Measurements from ENCODE around the gene RRP1B.
A peak's percentile ranks its signal among the peaks of the same experiment; 100 is the strongest.
"Not testable (repeated sequence)": the region's sequence is repeated elsewhere in the genome, so short reads cannot be mapped to it uniquely, and the experiment has no call there.

Gene RRP1B

DNA sequence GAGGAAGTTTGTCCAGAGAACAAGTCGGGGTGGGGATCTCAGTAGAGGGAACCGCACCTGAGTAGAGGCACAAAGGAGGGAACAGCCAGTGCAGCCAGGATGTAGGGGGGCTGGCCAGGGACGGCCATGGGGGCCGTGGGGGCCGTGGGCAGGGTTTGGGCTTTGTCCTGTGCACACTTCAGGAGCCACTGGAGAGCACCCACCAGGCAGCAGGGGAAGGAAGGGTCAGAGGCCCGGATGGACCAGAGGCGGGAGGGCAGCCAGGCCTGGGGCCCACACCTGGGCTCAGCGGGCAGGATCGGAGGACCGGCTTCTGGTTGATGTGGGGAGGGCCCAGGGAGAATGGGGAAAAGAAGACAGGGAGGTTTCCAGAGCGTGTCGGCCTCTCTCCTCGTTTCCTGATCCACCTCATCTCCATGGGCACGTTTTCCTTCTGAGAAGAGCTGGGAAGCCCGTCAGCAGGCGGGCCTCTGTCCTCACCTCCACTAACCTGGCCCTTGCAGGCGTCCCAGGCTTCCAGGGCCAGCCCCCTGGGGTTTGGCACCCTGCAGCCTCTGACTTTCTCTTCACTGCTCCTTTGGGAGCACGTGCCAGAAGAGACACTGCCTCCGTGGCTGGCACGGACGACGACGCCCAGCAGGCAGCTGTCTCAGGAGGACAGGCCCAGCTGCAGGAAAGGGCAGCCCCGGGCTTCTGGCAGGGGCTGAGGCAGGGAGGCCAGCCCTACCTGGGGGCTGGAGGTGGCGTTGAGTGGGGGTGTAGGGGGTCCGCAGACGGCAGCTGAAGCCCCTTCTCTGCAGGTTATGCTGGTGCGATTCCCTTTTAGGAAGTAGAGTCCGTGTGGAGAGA lies 42.8 kb downstream of the RRP1B start:
- no peak for DNase-seq (ENCODE audit: low read depth)

DNA sequence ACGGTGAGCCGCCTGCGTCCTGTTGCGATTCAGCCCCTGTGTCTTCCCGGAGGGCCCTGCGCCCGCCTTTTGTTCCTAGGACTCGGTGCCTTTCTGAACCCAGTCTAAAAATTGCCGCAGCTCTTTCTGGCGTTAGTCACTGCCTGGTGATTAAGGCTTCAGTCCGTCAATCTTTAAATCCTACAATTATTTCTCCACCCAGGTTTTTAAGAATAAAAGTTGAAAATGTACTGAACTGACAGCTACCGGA lies 43.4 kb downstream of the RRP1B start:
- no peak for DNase-seq (ENCODE audit: low read depth)

GRCh38 chr21:43703035-43703880 lies 43.9 kb downstream of the RRP1B start:
- peak; percentile 18 for DNase-seq (ENCODE audit: low read depth)

GRCh38 chr21:43707462-43707861 lies 48.1 kb downstream of the RRP1B start:
- no peak for DNase-seq (ENCODE audit: low read depth)

DNA sequence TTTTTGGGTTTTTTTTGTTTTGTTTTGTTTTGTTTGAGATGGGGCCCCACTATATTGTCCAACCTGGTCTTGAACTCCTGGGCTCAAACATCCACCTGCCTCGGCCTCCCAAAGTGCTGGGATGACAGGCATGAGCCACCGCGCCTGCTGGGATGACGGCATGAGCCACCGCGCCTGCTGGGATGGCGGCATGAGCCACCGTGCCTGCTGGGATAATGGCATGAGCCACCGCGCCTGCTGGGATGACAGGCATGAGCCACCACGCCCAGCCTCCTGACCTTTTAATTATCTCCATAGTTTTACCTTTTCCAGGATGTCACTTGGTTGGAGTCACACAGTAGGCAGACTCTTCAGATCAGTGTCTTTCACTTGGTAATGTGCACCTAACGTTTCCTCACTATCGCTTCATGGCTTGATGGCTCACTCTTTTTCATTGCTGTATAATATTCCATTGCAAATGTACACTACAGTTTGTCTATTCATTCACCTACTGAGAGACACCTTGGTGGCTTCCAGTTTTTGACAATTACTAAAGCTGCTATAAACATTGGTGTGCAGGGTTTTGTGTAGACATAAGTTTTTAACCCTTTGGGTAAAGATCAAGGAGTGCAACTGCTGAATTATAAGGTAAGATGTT lies 49.5 kb downstream of the RRP1B start:
- DNase-seq (ENCODE audit: low read depth) = no peak

- DNase-seq (ENCODE audit: low read depth) = no peak
Observed at GRCh38 chr21:43712268-43712942, 53.0 kb downstream of the RRP1B start.

DNA sequence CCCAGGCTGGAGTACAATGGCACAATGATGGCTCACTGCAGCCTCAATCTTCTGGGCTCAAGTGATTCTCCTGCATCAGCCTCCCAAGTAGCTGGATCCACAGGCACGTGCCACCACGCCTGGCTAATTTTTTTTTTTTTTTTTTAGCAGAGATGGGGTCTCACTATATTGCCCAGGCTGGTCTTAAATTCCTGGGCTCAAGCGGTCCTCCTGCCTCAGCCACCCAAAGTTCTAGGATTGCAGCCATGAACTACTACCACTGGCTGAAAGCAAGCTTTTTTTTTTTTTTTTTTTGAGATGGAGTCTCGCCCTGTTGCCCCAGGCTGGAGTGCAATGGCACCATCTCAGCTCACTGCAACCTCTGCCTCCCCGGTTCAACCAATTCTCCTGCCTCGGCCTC lies 53.8 kb downstream of the RRP1B start:
- not testable (repeated sequence) for DNase-seq (ENCODE audit: low read depth)

- DNase-seq (ENCODE audit: low read depth) = no peak
Observed at GRCh38 chr21:43716376-43717165, 57.2 kb downstream of the RRP1B start.

DNA sequence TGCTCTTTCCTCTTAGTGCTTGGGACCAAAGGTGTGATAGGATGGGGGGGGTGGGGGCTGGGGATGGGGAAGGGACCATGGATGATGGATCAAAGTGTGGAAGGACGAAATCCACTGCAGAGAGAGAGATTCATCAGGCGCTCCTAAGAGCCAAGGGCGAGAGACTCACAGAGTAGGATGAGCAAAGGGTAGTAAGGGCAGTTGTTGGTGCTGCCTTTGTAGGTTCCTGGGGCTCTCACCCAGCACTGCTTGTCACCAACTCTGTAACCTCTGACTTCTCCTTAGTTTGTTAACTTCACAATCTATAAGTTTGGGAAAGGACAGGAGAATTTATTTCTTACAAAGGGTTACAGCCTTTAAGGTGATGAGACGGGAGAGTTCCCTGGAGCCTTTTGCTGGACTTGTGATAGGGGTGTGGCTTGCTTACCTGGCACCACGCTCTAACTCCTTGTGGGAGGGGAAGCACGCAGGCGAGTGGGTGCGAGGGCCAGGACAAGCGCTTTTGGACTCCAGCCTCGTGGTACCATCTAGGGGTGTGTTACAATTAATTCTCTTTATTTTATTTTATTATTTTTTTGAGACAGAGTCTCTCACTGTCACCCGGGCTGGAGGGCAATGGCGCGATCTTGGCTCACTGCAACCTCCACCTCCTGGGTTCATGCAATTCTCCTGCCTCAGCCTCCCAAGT lies 58.0 kb downstream of the RRP1B start:
- no peak for DNase-seq (ENCODE audit: low read depth)

GRCh38 chr21:43717967-43718871 lies 58.9 kb downstream of the RRP1B start:
- DNase-seq (ENCODE audit: low read depth) = no peak

DNA sequence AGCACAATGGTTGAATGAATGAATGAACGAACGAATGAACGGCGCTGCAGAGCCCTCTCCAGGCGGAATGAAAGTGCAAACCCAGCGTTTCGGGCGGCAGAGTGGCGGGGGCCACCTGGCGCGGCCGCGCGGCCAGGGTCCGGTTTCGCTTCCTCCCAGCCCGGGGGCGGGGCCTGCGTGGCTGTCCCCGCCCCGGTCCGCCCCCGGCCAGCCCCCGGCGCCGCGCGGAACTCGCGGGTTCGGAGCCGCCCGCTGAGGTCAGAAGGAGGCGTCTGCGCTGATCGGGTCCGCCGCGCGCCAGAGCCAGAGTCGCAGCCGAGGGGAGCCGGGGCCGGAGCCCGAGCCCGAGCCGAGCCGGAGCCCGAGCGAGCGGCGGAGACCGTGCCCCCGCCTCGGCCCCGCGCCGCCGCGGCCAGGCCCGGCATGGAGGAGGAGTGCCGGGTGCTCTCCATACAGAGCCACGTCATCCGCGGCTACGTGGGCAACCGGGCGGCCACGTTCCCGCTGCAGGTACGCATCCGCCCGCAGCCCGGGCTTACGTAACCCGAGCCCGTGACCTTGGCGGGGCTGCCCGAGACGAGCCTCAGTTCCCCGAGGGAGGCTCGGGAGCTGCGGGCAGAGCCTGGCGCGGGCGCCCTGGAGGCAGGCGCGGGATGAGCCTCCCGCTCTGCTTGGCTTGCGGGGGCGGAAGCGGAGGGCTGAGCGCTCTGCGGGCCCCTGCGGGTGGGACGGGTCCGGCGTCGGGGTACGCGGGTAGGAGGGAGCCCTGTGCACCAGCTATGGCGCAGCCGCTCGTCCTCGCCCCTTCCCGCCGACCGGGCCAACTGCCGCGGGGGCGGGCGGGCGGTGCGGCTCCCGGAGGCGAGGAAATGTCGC lies 59.8 kb downstream of the RRP1B start, which contains the start of gene PDXK:
PDXK (plus strand) TSS at position 258 of the 876 bp plus-strand sequence; CDS start at position 424, 166 bp downstream.
- DNase-seq (ENCODE audit: low read depth) = peak; percentile 77

DNA sequence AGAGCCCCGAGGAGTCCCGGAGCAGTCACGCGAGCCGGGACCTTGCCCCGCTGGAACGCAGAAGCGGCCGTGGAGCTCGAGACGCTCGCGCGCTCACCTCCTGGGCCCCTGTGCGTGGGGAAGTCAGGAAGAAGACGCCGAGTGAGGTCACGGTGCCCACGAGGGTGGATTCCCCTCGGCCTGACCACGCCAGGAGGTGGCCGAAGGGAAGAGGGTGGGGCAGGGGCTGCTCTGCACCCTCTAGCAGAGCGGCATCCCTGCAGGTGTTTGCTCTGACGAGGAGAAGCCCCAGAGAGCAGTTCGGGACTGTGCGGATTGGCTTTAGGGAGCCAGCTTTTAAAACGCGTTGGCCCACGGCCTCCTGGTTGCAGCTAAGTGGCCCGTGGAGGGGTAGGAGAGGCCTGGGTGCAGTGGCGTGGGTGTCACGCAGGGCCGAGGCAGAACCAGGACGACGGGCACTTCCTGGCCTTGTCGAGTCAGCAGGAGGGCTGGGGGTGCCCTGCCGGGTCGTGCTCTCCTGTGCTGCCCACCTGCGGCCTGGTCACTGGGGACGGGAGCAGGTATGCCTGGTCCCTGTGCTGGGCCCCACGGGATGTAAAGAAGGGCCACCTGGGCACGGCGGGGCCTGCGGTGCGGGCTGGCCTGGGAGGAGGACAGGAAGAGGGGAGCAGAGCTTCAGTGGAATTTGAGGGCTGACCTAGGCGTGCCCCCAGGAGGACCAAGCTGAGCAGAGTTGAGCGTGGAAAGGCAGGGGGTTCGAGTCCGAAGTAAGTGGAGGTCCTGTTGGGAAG lies 60.6 kb downstream of the RRP1B start:
- no peak for DNase-seq (ENCODE audit: low read depth)

DNA sequence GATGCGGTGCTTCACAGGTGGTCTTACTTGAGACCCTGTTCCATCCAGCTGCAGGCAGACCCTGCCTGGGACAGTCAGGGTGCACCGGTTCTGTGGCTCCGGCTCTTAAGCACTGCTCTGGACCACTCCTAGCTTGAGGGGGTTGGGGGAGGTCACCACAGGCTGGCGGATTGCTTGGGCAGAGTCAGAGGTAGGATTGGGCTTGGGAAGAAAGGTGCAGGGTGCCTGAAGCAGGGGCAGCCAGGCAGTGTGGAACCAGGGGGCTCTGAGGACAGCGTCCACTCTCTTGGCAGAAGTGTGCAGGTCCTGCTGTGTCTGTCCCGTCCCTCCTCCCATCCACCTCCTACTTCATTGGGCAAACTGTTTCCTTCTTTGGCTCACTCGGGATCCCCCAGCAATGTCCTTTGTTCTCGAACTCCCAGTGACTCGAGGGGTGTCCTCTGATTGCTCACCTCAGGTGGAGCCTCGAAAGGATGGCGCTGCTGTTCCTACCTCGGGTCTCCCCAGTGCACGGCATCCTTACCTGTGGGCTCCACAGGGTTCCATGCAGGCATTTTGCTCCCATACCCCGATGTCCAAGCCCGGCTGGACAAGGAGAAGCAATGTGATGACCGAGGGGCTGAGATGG lies 61.3 kb downstream of the RRP1B start:
- DNase-seq (ENCODE audit: low read depth) = no peak

DNA sequence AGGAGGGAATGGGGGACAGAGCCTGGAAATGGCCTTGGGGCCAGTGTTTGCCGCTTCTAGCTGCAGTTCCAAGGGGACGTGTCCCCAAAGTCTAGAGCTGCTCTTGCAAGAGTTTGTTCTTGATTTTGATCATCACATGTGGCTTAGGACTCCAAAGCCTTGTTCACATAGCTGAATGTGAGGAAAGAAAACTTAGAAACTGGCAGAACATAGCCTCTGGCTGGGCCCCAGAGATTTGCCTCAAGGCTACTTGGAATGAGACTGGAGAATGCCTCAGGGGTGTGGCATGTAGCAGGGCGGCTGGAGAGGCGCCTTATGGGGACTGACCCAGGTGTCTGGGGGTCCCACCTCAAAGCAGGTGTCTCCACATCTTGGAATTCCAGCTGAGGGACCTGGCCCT lies 61.8 kb downstream of the RRP1B start:
- no peak for DNase-seq (ENCODE audit: low read depth)

DNA sequence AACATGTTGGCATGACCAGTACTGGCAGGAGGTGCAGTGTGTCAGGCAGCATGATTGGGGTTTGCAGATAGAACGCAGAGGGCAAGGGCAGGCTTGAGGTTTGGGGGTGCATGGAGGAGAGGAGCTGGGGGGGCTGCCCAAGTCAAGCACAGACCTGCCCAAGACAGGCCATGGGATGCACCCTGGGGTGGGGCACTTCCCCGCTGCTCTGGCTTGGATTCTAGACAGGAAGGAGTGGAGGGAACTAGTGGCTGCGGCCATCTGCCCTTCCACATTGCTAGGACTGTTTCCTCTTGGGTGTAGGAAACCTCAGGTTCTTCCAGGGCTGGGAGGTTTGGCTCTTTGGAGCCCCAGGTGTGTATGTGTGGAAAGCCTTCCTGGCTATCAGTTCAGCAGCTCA lies 62.6 kb downstream of the RRP1B start:
- no peak for DNase-seq (ENCODE audit: low read depth)

DNA sequence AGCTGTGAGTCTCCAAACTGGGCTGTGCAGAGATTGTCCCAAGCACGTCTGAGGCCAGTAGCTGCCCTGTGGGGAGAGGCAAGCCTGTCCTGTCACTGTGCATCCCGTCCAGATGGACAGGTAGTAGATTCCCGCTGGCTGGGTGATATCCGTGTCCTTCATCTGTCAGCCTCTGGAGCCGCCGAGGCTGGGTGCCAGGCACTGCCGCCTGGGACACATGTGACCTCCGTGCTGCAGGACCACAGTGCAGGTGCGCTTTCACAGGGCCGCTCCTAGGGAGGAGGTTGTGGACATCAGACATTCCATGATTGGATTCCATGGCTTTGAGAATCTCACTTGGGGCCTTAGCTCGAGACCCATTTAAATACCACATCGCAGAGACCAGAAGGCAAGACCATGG lies 64.3 kb downstream of the RRP1B start:
- no peak for DNase-seq (ENCODE audit: low read depth)

DNA sequence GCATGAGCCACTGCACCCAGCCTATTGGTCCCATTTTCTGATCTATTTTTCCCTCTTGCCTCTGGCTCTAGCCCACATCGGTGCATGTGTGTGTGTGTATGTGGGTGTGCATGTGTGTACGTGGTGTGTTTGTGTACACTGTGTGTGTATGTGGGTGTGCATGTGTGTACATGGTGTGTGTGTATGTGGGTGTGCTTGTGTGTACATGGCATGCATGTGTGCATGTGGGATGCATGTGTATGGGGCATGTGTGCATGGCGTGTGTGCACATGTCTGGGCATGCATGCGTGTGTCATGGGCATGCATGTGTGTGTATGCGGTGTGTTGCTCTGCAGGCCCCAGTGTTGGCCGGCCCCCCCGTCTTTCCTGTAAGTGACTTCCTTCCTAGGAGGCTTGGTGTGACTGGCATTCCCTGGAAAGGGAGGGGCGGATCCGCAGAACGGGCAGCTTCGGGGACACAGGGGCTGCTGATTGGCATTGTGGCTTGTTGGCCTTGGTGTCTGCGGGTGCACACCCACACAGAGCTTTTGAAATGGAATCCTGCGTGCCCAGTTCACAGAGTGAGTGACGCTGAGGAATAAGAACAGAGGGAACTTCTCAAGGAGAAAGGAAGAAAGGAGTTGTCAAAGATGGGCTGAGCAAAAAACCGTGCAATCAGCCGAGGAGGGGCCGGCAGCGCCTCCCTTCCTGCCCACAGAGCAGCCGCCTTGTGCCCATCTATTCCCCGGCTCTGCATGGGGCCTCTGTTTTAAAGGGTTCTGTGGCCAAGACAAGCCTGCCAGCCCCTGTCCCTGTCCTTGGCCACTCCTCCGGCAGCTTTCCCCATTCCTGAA lies 67.5 kb downstream of the RRP1B start:
- no peak for DNase-seq (ENCODE audit: low read depth)
